Activated gamma-delta T cell (primary cell): ENCODE measurements around the gene SIRT2.

Experiments used
- DNase-seq: peaks from one replicate; lab custom pipeline; 2025; lab: John Stamatoyannopoulos, UW

SIRT2 gene

DNA sequence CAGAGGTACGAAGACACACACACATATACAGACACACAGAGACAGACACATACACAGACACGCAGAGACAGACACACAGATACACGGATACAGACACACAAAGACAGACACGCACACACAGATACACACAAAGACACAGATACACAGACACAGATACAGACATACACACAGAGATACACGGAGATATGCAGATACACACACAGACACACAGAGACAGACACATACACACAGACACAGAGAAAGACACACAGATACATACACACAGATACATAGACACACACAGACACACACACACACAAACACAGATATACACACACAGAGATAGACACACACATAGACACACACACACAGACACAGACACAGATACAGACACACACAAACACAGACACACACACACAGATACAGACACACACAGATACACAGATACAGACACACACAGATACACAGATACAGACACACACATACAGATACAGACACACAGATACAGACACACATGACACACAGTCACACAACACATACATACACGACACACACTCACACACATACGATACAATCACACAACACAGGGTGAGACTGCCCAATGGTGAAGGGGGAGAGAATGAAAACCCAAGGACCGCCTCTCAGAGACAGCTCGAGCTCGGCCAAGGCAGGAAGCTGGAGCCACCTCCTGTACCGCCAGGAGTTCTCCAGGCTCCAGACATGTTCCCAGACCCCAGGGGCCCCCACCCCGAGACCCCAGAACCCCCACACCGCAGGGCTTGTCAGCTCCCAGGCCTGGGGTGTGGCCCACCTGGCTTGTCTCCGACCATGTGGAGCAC lies 21.4 kb upstream of the SIRT2 start:
- no peak for DNase-seq

DNA sequence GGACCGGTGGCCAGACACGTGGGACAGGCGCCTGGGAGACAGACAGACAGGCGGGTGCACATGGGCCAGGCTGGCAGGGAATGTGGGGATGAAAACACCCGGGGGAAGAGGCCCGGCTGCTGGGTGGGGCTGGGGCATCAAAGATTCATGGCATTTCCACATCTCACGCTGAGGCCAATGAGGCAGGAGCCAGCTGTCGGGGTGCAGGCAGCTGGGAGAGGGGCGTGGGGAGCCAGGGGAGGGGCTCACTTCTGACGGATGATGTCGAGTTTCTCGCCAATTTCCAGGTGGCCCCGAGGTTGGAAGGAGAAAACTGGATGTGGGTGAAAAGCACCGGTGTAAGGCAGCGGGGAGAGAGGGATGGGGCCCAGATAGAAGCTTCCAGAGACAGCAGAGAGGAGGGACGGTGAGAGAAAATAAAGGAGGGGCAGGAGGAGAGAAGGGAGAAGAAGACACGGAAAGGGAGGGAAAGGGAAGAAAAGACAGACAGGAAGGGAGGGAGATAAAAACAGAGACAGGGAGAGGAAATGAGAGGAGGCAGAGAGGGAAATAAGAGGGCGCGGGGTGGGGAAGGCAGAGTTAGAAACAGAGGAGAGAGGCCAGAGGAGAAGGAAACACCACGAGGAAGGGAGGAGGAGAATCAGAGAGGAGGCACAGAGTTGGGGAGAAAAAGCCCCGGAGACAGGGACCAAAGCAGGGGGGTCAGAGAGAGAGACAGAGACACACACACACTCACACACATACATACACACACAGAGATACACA lies 20.6 kb upstream of the SIRT2 start:
- no peak for DNase-seq

DNA sequence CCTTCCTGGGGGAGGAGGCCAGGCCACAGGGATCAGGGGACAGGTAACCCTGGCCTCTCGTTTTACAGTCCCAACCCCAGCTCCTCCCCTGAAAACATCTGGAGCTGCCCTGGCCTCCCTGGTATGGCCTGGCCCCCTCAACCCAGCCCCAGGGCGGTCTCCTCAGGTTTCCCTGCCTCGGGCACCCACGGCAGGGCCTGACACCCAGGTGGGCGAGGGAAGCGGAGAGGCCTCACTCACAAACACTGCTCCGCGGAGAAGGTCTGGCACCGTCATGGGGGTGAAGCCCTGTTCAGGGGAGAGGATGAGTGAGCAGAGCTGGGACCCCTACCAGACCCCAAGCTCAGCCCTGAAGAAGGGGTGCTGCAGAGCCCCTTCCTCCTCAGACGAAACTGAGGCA lies 19.1 kb upstream of the SIRT2 start:
- no peak for DNase-seq

DNA sequence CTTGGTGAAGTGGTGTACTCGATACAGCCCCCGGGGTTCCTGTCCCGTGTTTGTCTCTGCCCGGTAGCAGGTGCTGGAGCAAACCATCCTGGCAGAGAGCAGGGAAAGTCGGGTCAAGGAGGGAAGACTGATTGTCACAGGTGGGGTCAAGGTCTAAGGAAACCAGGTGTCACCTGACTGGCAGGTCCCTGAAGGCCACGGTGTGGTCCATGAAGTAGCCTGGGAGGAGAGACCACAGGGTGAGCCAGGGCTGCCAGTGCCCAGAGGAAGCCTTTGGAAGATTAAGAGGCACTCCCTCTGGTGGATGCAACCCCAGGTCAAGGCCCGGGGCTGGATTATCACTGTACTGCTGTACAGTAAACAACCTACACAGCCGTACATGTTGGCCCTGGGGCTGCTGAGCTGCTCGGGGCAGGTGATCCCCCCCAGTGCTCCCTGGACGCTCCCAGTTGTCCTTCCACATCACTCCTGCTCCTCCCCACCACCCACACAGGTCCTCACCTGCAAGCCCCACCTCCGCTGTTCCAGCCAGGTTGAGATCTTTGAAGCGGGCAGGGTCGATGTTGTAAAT lies 18.6 kb upstream of the SIRT2 start:
- no peak for DNase-seq

DNA sequence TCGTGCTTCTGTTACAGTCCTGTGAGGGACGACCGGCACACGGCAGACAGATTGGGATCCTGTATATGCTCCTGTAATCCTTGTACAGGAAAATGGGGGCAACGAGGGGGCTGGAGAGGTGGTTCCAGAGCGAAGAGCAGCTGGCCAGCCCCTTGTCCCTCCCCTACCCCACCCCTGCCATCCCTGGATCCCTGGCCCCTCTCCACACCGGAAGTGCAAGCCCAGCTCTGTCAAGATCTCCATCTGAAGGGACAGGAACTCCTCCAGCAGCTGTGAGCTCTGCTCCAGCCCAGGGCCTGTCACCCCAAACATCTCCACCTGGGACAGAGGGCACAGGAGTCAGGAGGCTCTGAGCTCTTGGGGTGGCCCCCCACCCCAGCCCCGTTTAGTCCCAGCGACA lies 18.1 kb upstream of the SIRT2 start:
- no peak for DNase-seq

DNA sequence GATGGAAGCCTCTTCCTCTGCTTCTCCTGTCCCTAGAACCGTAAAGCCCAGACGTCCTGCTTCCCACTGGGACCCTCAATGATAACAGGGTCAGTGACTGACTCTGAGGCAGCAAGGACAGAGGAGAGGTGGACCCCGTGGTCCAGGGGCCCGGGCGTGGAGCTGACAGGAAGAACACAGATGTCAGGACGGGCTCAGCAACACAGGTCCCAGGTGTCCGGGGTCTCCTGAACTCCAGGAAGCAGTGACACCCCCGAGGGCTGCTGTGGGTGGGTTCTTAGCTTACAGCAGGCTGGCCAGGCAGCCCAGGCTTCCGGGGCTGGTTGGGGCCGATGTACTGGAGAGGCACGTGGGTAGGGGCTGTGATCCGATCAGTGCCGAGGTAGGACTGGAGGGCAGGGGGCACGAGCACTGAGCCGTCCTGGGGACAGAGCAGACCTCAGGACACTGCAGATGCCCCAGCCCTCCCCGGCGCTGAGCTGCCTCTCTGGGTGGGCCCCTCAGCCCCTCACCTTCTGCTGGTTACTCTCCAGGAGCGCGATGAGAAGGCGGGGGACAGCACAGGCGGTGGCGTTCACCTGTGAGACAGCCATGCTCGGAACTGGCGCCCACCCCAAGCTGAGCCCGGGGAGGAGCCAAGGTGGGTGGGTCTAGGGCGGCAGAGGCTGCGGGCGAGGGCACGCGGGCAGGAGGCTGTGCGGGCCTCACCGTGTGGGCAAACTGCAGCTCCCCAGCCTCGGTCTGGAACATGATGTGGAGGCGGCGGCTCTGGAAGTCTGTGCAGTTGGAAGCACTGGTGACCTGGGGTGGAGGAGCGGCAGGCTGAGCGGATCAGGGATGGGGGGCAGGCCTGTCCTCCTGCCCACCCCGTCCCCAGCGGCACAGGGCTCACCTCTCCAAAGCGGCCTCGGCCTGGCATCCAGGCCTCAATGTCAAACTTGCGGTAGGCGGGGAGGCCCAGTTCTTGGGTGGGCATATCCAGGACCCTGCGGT lies 16.2 kb upstream of the SIRT2 start:
- DNase-seq = no peak

DNA sequence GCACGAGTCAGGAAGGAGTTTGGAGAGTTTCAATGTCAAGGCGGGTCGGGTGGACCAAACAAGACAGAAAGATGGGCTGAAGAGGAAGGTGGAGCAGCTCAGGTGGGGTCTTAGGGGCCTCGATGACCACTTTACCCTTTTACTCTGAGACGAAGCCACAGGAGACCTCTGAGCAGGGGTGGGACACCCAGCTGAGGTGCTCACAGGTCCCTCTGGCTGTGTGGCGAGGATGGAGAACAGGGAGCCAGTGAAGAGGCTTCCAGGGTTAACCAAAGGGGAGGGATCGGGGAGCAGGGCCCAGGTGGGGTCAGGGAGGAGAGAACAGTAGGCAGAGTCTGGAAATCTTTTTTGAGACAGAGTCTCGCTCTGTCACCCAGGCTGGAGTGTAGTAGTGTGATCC lies 14.5 kb upstream of the SIRT2 start:
- no peak for DNase-seq

DNA sequence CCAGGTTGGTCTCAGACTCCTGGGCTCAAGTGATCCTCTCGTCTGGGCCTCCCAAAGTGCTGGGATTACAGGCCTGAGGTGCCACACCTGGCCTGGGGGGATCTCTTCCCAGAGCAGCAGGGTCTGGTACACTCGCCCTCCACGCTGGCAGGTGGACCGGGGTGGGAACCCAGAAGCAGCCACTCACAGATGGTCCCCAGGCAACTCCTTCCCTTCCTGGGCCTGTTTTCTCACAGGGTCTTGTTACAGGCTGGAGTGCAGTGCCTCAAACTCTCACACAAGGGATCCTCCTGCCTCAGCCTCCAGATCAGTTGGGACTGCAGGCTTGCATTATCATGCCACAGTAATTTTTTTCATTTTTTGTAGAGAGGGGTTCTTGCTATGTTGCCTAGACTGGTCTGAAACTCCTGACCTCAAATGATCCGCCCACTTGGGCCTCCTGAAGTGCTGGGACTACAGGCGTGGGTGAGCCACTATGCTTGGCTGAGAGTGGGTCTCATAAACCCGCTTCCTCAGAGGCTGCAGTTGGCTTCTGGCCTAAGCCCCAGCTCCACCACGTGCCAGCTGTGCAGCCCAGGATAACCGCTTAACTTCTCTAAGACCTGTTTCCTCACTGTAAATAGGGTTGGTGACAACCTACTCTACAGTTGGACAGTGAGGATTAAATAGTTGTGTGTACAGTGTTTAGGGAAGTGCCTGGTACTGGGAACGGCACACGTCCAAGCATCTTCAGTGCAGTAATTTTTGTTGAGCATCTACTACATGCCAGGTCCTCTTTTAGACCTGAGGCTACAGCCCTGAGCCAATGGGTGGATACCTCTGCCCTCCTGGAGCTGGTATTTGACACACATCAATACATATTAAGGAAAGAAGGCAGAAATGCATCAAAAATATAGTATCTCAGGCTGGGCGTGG lies 13.4 kb upstream of the SIRT2 start:
- DNase-seq = no peak

DNA sequence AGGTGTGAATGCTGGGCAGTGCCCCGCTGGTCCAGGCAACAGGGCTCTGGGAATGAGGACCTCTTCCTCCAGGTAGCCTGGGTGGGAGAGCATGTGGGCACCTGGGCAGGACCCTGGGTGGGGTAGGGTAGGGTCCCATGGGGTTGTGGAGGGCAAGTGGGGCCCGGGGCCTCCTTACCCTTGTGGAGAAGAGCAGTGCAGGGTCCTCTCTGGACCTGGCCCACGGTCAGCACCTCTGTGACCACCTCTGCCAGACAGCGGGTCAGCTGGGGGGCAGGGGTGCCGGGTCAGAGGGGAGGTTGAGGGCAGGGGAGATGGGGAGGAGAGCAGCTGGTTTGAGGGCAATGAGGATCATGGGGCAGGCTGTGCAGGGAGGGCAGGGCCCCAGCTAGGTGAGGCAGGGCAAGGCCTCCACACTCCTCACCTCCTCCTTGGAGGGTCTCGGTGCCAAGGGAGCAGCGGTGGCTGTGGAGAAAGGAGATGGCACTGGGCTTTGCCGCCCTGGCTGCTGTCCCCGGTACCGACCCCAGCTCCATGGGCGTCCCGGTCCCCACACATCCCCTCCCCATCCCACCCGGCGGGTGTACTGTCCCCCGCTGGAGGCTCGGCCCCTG lies 12.1 kb upstream of the SIRT2 start:
- DNase-seq = no peak

DNA sequence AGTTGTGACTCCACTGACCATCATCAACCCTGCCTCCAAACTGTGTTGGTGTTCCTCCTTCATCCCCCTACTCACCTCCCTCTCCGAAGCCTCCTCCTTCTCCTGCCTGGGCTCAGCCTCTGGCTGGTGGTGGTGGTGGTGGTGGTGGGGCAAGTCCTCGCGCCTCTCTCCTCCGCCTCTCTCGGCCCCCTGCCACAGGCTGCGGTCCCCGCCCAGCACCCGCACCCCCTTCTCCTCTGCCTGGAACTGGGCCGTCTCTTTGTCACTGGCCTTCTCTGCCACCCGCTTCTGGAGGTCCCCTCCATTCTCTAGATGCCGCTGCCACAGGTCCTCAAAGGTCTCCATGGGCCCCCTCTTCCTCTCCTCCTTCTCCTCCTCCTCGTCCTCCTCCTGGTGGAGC lies 11.1 kb upstream of the SIRT2 start:
- no peak for DNase-seq

DNA sequence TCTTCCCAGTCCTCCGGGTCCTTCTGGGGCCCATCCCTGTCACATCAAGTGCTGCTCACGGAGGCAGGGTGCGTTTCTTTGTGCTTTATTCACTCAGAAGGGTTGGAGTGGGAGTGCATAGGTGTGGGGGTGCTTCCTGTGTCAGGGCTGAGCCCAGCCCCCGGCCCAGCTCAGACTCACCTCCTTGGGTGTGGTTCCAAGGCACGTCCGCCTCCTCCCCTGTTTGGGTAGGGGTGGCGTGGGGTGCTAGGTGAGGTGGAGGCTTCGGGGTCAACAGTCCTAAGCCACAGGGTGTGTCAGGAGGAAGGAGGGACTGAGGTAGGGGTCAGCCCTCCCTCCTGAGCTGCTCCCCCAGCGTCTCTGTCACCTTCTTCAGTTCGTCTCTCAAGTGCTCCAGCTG lies 9.5 kb upstream of the SIRT2 start:
- no peak for DNase-seq

DNA sequence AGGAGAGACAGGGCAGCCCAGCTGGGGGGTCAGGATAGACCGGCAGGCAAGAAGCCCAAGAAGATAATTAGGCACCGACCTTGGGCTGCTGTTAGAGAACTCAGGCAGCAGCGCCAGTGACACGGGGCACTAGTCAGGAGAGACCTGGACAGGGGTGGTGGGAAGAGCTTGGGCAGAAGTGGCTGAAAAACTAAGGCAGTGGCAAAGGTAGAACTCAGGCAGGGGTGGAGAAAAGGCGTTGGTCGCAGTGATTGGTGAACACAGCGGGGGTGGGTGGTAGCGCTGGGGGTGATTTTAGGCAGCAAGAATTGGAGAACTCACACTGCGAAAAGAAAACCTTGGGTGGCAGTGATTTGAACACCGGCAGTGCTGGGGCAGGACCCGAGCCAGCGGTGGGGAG lies 8.3 kb upstream of the SIRT2 start:
- no peak for DNase-seq

DNA sequence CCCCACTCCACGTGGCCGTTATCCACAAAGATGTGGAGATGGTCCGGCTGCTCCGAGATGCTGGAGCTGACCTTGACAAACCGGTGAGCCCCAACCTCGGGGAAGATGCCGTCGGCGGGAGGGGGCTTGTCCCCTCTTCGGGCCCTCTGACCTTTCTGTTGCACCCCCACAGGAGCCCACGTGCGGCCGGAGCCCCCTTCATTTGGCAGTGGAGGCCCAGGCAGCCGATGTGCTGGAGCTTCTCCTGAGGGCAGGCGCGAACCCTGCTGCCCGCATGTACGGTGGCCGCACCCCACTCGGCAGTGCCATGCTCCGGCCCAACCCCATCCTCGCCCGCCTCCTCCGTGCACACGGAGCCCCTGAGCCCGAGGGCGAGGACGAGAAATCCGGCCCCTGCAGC lies 7.8 kb upstream of the SIRT2 start:
- DNase-seq = no peak

DNA sequence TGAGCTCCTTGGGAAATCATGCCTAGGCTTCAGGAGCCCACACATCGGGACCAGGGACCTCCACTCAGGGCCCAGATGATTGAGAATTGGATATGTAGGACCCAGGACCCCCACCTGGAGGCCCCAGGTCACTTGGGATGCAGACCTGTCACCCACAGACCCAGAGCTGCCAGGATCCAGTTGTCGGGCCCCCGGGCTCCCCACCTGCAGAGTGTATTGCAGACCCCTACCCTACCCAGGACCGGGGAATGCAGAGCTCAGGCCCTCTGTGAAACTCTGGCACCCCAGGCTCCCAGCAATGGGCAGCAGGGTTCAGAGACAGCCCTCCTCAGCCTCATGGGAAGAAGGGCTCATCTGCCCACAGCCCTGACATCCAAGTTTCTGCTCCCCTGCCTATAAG lies 6.2 kb upstream of the SIRT2 start:
- no peak for DNase-seq

DNA sequence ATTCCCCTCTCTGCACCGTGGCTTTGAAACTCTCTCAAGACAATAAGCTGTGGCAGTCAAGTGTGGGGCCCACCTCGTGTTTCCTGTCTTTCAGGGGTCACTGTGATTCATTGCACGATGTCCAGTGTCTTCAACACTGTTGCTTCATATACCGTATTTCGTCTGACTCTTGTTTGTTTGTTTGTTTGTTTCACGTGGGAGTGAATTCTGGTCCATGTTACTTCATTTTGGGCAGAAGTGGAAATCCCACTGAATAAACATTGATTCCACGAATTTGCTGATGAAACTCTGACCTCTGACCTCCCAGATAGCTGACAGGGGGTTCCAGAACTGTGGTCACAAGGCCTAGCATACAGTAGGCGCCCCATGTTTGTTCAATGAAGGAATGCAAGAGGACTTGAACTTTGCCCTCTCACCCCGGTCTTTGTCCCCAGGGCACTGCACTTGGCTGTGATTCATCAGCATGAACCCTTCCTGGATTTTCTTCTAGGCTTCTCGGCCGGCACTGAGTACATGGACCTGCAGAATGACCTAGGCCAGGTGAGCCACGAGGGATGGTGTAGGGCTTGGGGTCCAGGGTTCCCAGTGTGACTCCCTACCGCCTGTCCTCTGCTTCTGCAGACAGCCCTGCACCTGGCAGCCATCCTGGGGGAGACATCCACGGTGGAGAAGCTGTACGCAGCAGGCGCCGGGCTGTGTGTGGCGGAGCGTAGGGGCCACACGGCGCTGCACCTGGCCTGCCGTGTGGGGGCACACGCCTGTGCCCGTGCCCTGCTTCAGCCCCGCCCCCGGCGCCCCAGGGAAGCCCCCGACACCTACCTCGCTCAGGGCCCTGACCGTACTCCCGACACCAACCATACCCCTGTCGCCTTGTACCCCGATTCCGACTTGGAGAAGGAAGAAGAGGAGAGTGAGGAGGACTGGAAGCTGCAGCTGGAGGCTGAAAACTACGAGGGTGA lies 5.4 kb upstream of the SIRT2 start:
- no peak for DNase-seq

DNA sequence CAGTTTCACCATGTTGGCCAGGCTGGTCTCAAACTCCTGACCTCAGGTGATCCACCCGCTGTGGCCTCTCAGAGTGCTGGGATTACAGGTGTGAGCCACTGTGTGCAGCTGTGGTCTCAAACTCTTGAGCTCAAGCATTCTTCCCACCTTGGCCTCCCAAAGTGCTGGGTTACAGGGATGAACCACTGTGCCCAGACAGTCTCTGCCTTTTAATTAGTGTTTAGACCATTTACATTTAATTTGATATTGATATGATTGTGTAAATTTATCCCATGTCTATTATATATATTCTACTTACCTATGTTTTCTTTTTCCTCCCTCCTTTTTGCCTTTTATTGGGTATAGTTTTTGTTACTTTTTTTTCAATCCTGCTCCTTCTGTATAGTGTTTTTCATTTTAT lies 2.3 kb upstream of the SIRT2 start:
- DNase-seq = no peak

DNA sequence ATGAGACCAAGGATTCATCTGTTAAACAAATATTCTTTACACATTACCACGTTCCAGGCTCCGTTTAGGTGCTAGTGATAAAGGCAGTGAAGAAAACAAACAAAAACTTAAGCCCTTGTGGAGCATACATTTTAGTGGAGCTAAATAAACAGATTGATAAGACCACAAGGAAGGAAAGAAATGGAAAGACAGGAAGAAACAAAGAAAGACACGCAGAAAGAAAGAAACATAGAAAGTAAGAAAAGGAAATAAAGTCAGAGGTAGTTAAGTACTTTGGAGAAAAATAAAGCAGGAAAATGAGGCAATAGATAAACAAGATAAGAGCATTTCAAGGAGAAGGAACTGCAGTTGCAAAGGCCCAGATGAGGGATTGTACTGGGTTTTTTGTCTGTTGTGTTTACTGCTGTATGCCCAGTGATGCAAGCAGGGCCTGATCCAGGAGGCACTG lies 1.3 kb upstream of the SIRT2 start:
- no peak for DNase-seq

DNA sequence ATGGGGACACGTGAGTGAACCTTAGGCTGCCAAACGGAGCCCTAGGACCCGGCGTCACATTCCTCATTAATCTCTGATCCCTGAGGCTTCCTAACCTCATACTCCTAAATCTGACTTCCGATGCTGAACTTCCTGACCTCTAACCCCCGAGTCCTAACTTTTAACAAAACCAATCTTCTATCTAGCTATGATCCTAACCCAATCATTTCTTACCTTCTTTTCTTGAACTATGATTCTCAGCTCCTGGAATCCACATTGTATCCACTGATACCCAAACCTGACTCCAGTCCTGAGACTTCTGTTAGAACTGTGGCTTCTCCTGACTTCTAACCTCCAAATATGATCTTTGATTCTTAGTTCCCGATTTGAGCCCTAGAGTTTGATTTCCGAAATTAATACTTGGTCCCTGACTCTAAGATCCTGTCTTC lies 798 bp upstream of the SIRT2 start:
- DNase-seq = no peak

DNA sequence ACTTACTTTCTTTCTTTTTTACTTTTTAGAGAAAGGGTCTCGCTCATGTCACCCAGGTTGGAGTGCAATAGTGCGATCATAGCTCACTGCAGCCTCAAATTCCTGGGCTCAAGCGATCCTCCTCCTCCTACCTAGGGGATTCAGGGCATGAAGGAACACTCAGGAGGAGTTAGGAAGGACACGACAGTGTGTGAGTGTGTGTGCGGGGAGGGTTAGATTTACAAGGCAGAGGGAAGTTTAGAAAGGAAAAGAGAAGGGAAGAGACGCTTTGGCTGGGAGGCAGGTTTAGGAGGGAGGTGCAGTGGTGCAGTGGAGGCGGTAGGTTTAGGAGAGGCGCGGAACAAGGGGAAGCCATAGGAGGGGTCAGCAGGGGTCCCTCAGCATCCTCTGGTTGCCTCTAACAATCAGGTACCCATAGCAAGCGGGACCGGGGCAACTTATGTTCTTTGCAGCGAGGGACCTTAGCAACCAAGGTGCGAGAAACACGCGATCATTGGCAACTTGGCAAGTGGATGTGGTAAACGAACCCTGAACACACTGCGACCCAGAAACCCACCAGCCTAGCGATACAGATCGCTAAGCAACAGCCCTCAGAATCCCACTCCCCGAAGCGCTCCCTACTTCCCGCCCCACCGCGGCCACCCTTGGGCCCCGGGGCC lies 501 bp downstream of the SIRT2 start:
- DNase-seq = no peak
